ENCODE data around the gene AGBL1. TPM values are rescaled to one million over a fixed set of nuclear protein-coding genes. Genes with fewer than 3 reads are reported as not detected.

AGBL1 gene
- total and polyA plus RNA-seq, 8 donors, result under 0.01 to 0.18 TPM; not detected in 6

DNA sequence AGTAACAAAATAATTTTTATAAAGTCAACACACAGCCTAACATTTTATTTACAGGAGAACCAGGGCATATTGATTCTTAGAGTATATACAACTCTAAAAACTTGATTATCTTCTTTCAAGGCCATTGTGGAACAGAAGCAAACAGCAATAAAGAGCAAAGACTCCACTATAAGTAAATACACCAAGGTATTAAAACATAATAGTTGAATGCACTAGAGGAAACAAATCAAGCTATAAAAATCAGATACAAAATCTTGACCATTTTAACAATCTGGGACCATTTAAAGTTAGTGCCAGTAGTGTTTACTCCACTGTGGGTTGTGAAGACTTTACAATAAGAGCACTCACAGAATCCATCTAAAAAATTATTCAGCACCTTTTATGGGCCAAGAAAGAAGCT, 323.6 kb downstream of the AGBL1 start:
- H3K36me3 ChIP-seq, result no peaks in the 10 kb centered on the region
- no peaks in the 10 kb centered on the region for H3K4me1 ChIP-seq
- H3K4me3 ChIP-seq, result no peak overlapping the region
- H3K27ac ChIP-seq, result no peak overlapping the region
- no peaks in the 10 kb centered on the region for H3K9me3 ChIP-seq
- DNase-seq, result no peak
- no peaks in the 10 kb centered on the region for H3K27me3 ChIP-seq
- intact Hi-C loops (cut with DNase I; ENCODE audit: low total_unique reads), result no loop called here
- TF ChIP-seq, protein P1, sequence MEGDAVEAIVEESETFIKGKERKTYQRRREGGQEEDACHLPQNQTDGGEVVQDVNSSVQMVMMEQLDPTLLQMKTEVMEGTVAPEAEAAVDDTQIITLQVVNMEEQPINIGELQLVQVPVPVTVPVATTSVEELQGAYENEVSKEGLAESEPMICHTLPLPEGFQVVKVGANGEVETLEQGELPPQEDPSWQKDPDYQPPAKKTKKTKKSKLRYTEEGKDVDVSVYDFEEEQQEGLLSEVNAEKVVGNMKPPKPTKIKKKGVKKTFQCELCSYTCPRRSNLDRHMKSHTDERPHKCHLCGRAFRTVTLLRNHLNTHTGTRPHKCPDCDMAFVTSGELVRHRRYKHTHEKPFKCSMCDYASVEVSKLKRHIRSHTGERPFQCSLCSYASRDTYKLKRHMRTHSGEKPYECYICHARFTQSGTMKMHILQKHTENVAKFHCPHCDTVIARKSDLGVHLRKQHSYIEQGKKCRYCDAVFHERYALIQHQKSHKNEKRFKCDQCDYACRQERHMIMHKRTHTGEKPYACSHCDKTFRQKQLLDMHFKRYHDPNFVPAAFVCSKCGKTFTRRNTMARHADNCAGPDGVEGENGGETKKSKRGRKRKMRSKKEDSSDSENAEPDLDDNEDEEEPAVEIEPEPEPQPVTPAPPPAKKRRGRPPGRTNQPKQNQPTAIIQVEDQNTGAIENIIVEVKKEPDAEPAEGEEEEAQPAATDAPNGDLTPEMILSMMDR (IDR thresholded peaks at IDR 0.05), result no peak
- TF ChIP-seq POLR2AphosphoS5 (IDR thresholded peaks at IDR 0.05) (no peak), EP300 (IDR thresholded peaks at IDR 0.05) (no peak), POLR2A (IDR thresholded peaks at IDR 0.05) (no peak)

DNA sequence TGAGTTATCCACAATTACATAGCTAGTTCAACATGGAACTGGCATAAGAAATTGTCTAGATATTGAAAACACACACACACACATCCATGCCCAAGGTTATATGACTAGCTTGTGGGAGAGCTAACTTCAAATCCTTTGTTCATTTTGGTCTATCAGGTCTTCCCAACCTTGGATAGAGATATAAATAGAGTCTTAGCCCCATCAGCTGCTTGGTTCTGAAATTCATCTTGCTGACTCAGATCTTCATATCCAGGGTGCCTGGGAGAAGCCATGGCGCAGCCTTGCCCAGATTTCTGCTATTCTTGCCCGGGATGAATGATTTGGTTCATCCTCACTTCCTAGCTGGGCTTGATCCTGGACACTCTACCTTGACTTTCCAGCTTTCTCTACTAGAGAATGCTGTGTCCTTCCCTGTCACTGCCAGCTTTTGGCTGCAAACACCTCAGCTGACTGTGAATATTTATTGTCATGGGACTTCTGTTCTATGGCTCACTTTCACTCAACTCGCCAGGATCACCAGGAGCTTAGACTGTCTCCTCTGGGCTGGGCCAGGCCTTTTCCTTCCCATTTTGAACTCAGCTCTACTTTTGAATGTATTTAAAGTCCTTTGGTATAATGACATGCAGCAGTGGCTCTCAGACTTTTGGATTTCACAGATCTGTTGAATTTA, 324.4 kb downstream of the AGBL1 start:
- Histone ChIP-seq H3K27ac (no peak overlapping the region), H3K9me3 (no peaks in the 10 kb centered on the region), H3K4me1 (no peaks in the 10 kb centered on the region), H3K27me3 (no peaks in the 10 kb centered on the region), H3K36me3 (no peaks in the 10 kb centered on the region), H3K4me3 (no peak overlapping the region)
- intact Hi-C loops (cut with DNase I; ENCODE audit: low total_unique reads), result no loop called here
- TF ChIP-seq POLR2A (IDR thresholded peaks at IDR 0.05) (no peak), POLR2AphosphoS5 (IDR thresholded peaks at IDR 0.05) (no peak), EP300 (IDR thresholded peaks at IDR 0.05) (no peak)
- TF ChIP-seq, protein P1 (IDR thresholded peaks at IDR 0.05), result no peak
- no peak for DNase-seq
- WGBS, 5 donors, result 69 to 89% (median 75%) methylated on average over 3 of the region's 3 CpGs

DNA sequence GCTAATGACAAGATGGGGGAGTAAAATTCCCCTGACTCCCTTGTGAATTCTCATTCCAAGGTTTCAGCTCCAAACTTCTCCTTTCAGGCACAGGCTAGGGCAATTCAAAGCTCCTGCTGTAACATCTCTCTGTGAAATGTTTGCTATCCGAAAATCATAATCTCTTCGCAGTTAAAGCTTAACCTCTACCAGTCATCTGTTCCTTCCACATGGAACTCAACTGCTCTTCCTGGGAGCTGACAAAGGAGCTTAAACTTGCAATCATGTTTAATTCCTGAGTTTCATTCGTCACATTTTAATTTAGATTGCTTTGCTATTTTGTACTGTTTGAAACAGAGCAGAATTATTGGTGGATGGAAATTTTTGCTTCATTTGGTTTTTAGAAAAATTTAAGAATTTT, 328.6 kb downstream of the AGBL1 start:
- Histone ChIP-seq H3K9me3 (no peaks in the 10 kb centered on the region), H3K27me3 (no peaks in the 10 kb centered on the region), H3K27ac (no peak overlapping the region), H3K4me1 (no peaks in the 10 kb centered on the region), H3K36me3 (no peaks in the 10 kb centered on the region), H3K4me3 (no peak overlapping the region)
- no peak for DNase-seq
- intact Hi-C loops (cut with DNase I; ENCODE audit: low total_unique reads), result no loop called here
- 64 to 80% (median 73%) methylated on average over 3 of the region's 3 CpGs for WGBS, 5 donors
- no peak for TF ChIP-seq EP300 (IDR thresholded peaks at IDR 0.05)
- TF ChIP-seq POLR2AphosphoS5 (IDR thresholded peaks at IDR 0.05), result no peak
- TF ChIP-seq POLR2A (IDR thresholded peaks at IDR 0.05), result no peak
- TF ChIP-seq, protein P1 (IDR thresholded peaks at IDR 0.05), result no peak

DNA sequence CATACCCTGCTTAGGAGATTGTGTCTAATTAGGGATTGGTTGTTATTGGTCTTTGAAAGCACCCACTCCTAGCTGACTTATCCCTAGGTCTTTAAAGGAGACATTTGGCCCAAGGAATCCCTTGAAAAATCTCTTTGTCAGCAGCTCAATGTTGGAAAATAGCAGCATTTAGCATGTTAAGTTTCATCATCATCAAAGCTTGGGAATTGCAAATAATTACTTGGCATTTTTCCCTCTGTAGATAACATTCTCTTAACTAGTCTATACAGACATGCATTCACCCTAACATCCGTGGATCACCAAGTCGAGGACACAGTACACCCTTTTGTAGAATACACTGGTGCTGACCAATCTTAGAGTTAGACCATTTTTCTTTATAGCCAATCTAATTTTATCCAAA, 332.2 kb downstream of the AGBL1 start:
- TF ChIP-seq POLR2A (IDR thresholded peaks at IDR 0.05), result no peak
- TF ChIP-seq EP300 (IDR thresholded peaks at IDR 0.05), result no peak
- TF ChIP-seq POLR2AphosphoS5 (IDR thresholded peaks at IDR 0.05), result no peak
- TF ChIP-seq, protein P1 (IDR thresholded peaks at IDR 0.05), result no peak
- no peak for DNase-seq
- no peak overlapping the region for H3K27ac ChIP-seq
- no peaks in the 10 kb centered on the region for H3K4me1 ChIP-seq
- H3K27me3 ChIP-seq, result no peaks in the 10 kb centered on the region
- intact Hi-C loops (cut with DNase I; ENCODE audit: low total_unique reads), result no loop called here
- no peak overlapping the region for H3K4me3 ChIP-seq
- WGBS, 5 donors, result 51 to 70% (median 57%) methylated on average over 2 of the region's 2 CpGs
- no peaks in the 10 kb centered on the region for H3K36me3 ChIP-seq
- no peaks in the 10 kb centered on the region for H3K9me3 ChIP-seq
